A549 (cell line): ENCODE data around the gene LRRC72. TPM values are rescaled to one million over a fixed set of nuclear protein-coding genes. Genes with fewer than 3 reads are reported as not detected.

Source experiments
- ATAC-seq, 2 experiments: fragments of 200-7000 bp in 1 of 2; fragments of >200 bp in 1 of 2; cut with Nextera tagmentation in 1 of 2; cut with Tn5 transposase in 1 of 2; 3 replicates each; pipeline versions ENCODE4 v1.8.0 to v1.9.1; 2018 to 2020; ENCODE audit warnings: mild to moderate bottlenecking in 1 of 2, moderate library complexity in 1 of 2
- CTCF ChIA-PET: fragments of 300-600 bp; sonication (Branson Sonifier 250); formaldehyde crosslinking; extraction: SDS; loops from one replicate; lab custom pipeline; 2021; ENCODE audit warnings: antibody characterized with exemption, inconsistent platforms; lab: Yijun Ruan, JAX
- POLR2A ChIA-PET: fragments of 350-600 bp; formaldehyde crosslinking; extraction: SDS; loops from one replicate; lab custom pipeline; 2021; ENCODE audit warnings: antibody characterized with exemption, inconsistent platforms; lab: Yijun Ruan, JAX
- DNase-seq, 2 experiments: peaks; one replicate each; pipeline versions ENCODE4 v3.0.0 to v3.0.0-alpha.2; 2011 to 2016; ENCODE audit warnings: low read depth in 1 of 2, low spot score in 1 of 2
- FAIRE-seq: peaks from 2 replicates; lab custom pipeline; 2011; peaks lifted over from hg19 to GRCh38; lab: Jason Lieb, UNC
- H3K27ac ChIP-seq, 2 experiments: fragments of >200 bp; sonication (Bioruptor Twin); formaldehyde crosslinking; 3 replicates each; pipeline ENCODE4 v1.5.1; 2016 to 2017
- H3K4me1 ChIP-seq: fragments of >200 bp; sonication (Bioruptor Twin); formaldehyde crosslinking; 3 replicates; pipeline ENCODE4 v1.6.1; 2016
- H3K4me2 ChIP-seq: fragments of >200 bp; sonication (Bioruptor Twin); formaldehyde crosslinking; 3 replicates; pipeline ENCODE4 v1.6.1; 2016
- H3K4me3 ChIP-seq: fragments of >200 bp; sonication (Bioruptor Twin); formaldehyde crosslinking; 3 replicates; pipeline ENCODE4 v1.5.1; 2016
- H3K9me3 ChIP-seq: fragments of >200 bp; sonication (Bioruptor Twin); formaldehyde crosslinking; 3 replicates; pipeline ENCODE4 v1.6.1; 2016
- ATOH8 ChIP-seq: fragments of 250-450 bp; sonication (Bioruptor Pico); IDR thresholded peaks from 2 replicates; pipeline ENCODE4 v1.5.0; 2020; ENCODE audit warnings: low read depth, mild to moderate bottlenecking, moderate library complexity
- CHD2 ChIP-seq: fragments of 150-350 bp; IDR thresholded peaks from 2 replicates; pipeline ENCODE4 v1.6.1; 2014; ENCODE audit warnings: low read length; ENCODE audit not compliant: partially characterized antibody
- CTCF ChIP-seq: fragments of >200 bp; sonication (Bioruptor Twin); formaldehyde crosslinking; IDR thresholded peaks from 3 replicates; pipeline ENCODE4 v1.5.1; 2016
- EHF ChIP-seq: fragments of 250-450 bp; sonication (Bioruptor Pico); IDR thresholded peaks from 2 replicates; pipeline ENCODE4 v1.5.0; 2020; ENCODE audit warnings: mild to moderate bottlenecking
- EP300 ChIP-seq, 2 experiments: fragments of >200 bp; sonication (Bioruptor Twin); formaldehyde crosslinking; IDR thresholded peaks; 2 replicates in 1 of 2; 3 replicates in 1 of 2; pipeline ENCODE4 v1.6.1; 2016 to 2017
- GATA3 ChIP-seq: IDR thresholded peaks from 2 replicates; pipeline ENCODE4 v1.6.1; 2012; ENCODE audit warnings: borderline replicate concordance
- HDAC2 ChIP-seq: fragments of 200-600 bp; sonication (generic); IDR thresholded peaks from 2 replicates; pipeline ENCODE4 v1.6.1; 2016
- HES2 ChIP-seq: fragments of >200 bp; sonication (Bioruptor Twin); formaldehyde crosslinking; IDR thresholded peaks from 2 replicates; pipeline ENCODE4 v1.6.1; 2016
- HEYL ChIP-seq: fragments of 250-450 bp; sonication (Bioruptor Pico); IDR thresholded peaks from 2 replicates; pipeline ENCODE4 v1.8.0; 2021; ENCODE audit warnings: mild to moderate bottlenecking, moderate library complexity
- HOXA7 ChIP-seq: fragments of 250-450 bp; sonication (Bioruptor Pico); IDR thresholded peaks from 2 replicates; pipeline ENCODE4 v1.5.0; 2020; ENCODE audit warnings: mild to moderate bottlenecking, moderate library complexity
- HOXB13 ChIP-seq: fragments of 250-450 bp; sonication (Bioruptor Pico); IDR thresholded peaks from 2 replicates; pipeline ENCODE4 v1.5.0; 2020; ENCODE audit warnings: low read depth, mild to moderate bottlenecking, moderate library complexity
- HOXB5 ChIP-seq: fragments of 250-450 bp; sonication (Bioruptor Pico); IDR thresholded peaks from 2 replicates; pipeline ENCODE4 v1.5.0; 2020; ENCODE audit warnings: mild to moderate bottlenecking, moderate library complexity
- JUN ChIP-seq, 2 experiments: fragments of >200 bp; sonication (Bioruptor Twin); formaldehyde crosslinking; IDR thresholded peaks; 2 replicates in 1 of 2; 3 replicates in 1 of 2; pipeline ENCODE4 v1.6.1; 2016 to 2017
- KDM1A ChIP-seq: fragments of 200-600 bp; sonication (generic); IDR thresholded peaks from 2 replicates; pipeline ENCODE4 v1.6.1; 2016; ENCODE audit warnings: low read depth, mild to moderate bottlenecking
- MAFK ChIP-seq: fragments of 450-650 bp; IDR thresholded peaks from 2 replicates; pipeline ENCODE4 v1.6.1; 2014; ENCODE audit not compliant: partially characterized antibody
- NFE2L2 ChIP-seq: fragments of 150-350 bp; conservative IDR thresholded peaks from 2 replicates; pipeline ENCODE4 v1.6.1; 2014; ENCODE audit warnings: low read length
- RCOR1 ChIP-seq: fragments of 150-350 bp; IDR thresholded peaks from 2 replicates; pipeline ENCODE4 v1.6.1; 2014; ENCODE audit warnings: antibody characterized with exemption, low read length, low read depth
- REST ChIP-seq: fragments of 200-600 bp; sonication (generic); IDR thresholded peaks from 2 replicates; pipeline ENCODE4 v1.6.1; 2016; ENCODE audit warnings: antibody characterized with exemption, mild to moderate bottlenecking, moderate library complexity
- TFCP2L1 ChIP-seq: fragments of 250-450 bp; sonication (Bioruptor Pico); IDR thresholded peaks from 2 replicates; pipeline ENCODE4 v1.5.0; 2021; ENCODE audit warnings: mild to moderate bottlenecking
- ZC3H11A ChIP-seq: fragments of 450-650 bp; IDR thresholded peaks from 2 replicates; pipeline ENCODE4 v1.6.1; 2014; ENCODE audit warnings: antibody characterized with exemption, mild to moderate bottlenecking
- ZFP36 ChIP-seq: fragments of 450-650 bp; IDR thresholded peaks from 2 replicates; pipeline ENCODE4 v1.6.1; 2014; ENCODE audit warnings: borderline replicate concordance; ENCODE audit not compliant: partially characterized antibody
- WGBS: methylation state at CpG from one replicate; pipeline ENCODE4 v1.1.6; 2017; ENCODE audit errors: missing lambda C conversion rate; 5-methylcytosine and 5-hydroxymethylcytosine counted together
- polyA plus RNA-seq, 4 experiments: library from polyadenylated mRNA; depleted of rRNA in 3 of 4; stranded (reverse); fragments of >200 nt; fragmentation: RNase III in 1 of 4; extraction: RNeasy Plus Mini Kit Qiagen cat#74134 plus additional on column Dnase treatment in 1 of 4; gene quantifications; 2 replicates in 3 of 4; 3 replicates in 1 of 4; pipeline ENCODE4 v1.2.3, GENCODE V29; 2011 to 2017

LRRC72 gene
- polyA plus RNA-seq, 2 of the 4 experiments (the other 2 are of a cell fraction), result not detected

GRCh38 chr7:16509829-16510228 is 16.8 kb upstream of the LRRC72 start:
- H3K9me3 ChIP-seq, result no peaks in the 10 kb centered on the region
- H3K4me3 ChIP-seq, result no peak overlapping the region
- FAIRE-seq, result no peak
- ATAC-seq, result no peak; a peak in 1 of 6 replicates
- no peak overlapping the region for H3K27ac ChIP-seq
- ChIA-PET POLR2A (no interaction called here), CTCF (interaction anchor here (0.6 to 0.8 kb wide), 2 partner anchors 56 to 295 kb away, joined by 3 read pairs; no protein-coding TSS in a partner anchor)
- TF ChIP-seq EHF (no peak), ZFP36 (no peak), HOXB5 (CRISPR knock-in tag) (no peak), GATA3 (no peak)
- TF ChIP-seq, all 56 proteins: peak for 0
- DNase-seq, result peak in 1 of 2 experiments; percentile 19
- Histone ChIP-seq H3K4me2 (no peak overlapping the region), H3K4me1 (no peaks in the 10 kb centered on the region)

GRCh38 chr7:16511314-16511713 is 15.3 kb upstream of the LRRC72 start:
- no peak for ATAC-seq
- 25% methylated on average over 5 of the region's 5 CpGs for WGBS
- H3K27ac ChIP-seq, result no peak overlapping the region
- no peak overlapping the region for H3K4me3 ChIP-seq
- H3K9me3 ChIP-seq, result no peaks in the 10 kb centered on the region
- TF ChIP-seq HDAC2, result no peak
- TF ChIP-seq CHD2, result no peak
- TF ChIP-seq HOXB13 (CRISPR knock-in tag), result no peak
- no peak for TF ChIP-seq RCOR1
- no peak for TF ChIP-seq ATOH8 (CRISPR knock-in tag)
- TF ChIP-seq EP300 (IDR thresholded peaks at IDR 0.05), result no peak
- no peak for TF ChIP-seq CTCF
- TF ChIP-seq TFCP2L1 (CRISPR knock-in tag), result no peak
- no peak for TF ChIP-seq REST
- TF ChIP-seq KDM1A, result no peak
- TF ChIP-seq HOXA7, result no peak
- no peak for TF ChIP-seq JUN (IDR thresholded peaks at IDR 0.05)
- TF ChIP-seq HES2, result no peak
- no peak for FAIRE-seq
- POLR2A ChIA-PET, result no interaction called here
- H3K4me2 ChIP-seq, result no peak overlapping the region
- no peak for DNase-seq
- no peaks in the 10 kb centered on the region for H3K4me1 ChIP-seq
- CTCF ChIA-PET, result interaction anchor here (1.2 kb wide), 1 partner anchor 53 kb away, joined by 3 read pairs; no protein-coding TSS in a partner anchor

GRCh38 chr7:16512097-16512496 is 14.5 kb upstream of the LRRC72 start:
- TF ChIP-seq HOXB5 (CRISPR knock-in tag), result no peak
- TF ChIP-seq NFE2L2, result no peak
- TF ChIP-seq REST, result no peak
- TF ChIP-seq ZC3H11A, result no peak
- no peak for TF ChIP-seq RCOR1
- TF ChIP-seq HEYL, result no peak
- no peak for TF ChIP-seq MAFK
- Histone ChIP-seq H3K27ac (no peak overlapping the region), H3K4me3 (no peak overlapping the region), H3K4me1 (no peaks in the 10 kb centered on the region), H3K4me2 (no peak overlapping the region), H3K9me3 (no peaks in the 10 kb centered on the region)
- no peak for DNase-seq
- ChIA-PET CTCF (interaction anchor here (1.0 to 1.2 kb wide), 2 partner anchors 11 to 53 kb away, joined by 3 to 6 read pairs; no protein-coding TSS in a partner anchor), POLR2A (no interaction called here)
- no peak for FAIRE-seq
- ATAC-seq, result no peak
- 57% methylated on average over 7 of the region's 7 CpGs for WGBS
